GM10248 (cell line): ENCODE measurements around the gene BLTP1.
A peak's percentile ranks its signal among the peaks of the same experiment; 100 is the strongest.

Experiments
- CTCF ChIA-PET: fragments of 300-600 bp; sonication (Branson Sonifier 250); formaldehyde crosslinking; extraction: SDS; loops from one replicate; lab custom pipeline; 2021; ENCODE audit warnings: antibody characterized with exemption; lab: Yijun Ruan, JAX
- POLR2A ChIA-PET: fragments of 350-650 bp; sonication (Branson Sonifier 250); formaldehyde crosslinking; extraction: SDS; loops from one replicate; lab custom pipeline; 2020; ENCODE audit warnings: antibody characterized with exemption; lab: Yijun Ruan, JAX
- DNase-seq: peaks from one replicate; pipeline ENCODE4 v3.0.0; 2012; ENCODE audit errors: extremely low spot score
- TF ChIP-seq, protein P1 (sequence below): IDR thresholded peaks from 2 replicates; pipeline ENCODE4 v1.5.1; 2012; ENCODE audit warnings: mild to moderate bottlenecking, low read depth; ENCODE audit errors: extremely low read depth, missing control alignments, control extremely low read depth

Gene BLTP1

DNA sequence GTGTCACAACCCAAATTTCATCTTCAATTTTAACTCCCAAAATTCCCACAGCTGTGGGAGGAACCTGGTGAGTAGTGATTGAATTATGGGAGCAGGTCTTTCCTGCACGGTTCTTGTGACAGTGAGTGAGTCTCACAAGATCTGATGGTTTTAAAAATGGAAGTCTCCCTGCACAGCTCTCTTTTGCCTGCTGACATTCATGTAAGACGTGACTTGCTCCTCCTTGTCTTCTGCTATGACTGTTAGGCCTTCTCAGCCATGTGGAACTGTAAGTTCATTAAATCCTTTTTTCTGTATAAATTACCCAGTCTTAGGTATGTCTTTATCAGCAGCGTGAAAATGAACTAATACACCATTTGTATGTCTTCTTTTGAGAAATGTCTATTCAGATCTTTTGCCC lies 13.0 kb upstream of the BLTP1 start:
- ChIA-PET POLR2A (no interaction called here), CTCF (interaction anchor here (2.0 kb wide), 1 partner anchor 9 kb away, joined by 8 read pairs; no protein-coding TSS in a partner anchor)
- TF ChIP-seq, protein P1, sequence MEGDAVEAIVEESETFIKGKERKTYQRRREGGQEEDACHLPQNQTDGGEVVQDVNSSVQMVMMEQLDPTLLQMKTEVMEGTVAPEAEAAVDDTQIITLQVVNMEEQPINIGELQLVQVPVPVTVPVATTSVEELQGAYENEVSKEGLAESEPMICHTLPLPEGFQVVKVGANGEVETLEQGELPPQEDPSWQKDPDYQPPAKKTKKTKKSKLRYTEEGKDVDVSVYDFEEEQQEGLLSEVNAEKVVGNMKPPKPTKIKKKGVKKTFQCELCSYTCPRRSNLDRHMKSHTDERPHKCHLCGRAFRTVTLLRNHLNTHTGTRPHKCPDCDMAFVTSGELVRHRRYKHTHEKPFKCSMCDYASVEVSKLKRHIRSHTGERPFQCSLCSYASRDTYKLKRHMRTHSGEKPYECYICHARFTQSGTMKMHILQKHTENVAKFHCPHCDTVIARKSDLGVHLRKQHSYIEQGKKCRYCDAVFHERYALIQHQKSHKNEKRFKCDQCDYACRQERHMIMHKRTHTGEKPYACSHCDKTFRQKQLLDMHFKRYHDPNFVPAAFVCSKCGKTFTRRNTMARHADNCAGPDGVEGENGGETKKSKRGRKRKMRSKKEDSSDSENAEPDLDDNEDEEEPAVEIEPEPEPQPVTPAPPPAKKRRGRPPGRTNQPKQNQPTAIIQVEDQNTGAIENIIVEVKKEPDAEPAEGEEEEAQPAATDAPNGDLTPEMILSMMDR: no peak
- no peak for DNase-seq

DNA sequence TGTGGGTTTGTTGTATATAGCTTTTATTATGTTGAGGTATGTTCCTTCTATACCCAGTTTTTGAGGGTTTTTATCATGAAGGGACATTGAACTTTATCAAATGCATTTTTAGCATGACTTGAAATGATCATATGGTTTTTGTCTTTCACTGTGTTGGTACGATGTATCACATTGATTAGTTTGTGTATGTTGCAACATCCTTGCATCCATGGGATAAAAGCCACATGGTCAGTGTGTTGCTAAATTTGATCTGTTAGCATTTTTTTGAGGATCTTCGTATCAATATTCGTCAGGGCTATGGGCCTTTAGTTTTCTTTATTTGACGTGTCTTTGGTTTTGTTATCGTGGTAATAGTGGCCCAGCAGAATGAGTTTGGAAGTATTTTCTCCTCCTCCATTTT lies 11.3 kb upstream of the BLTP1 start:
- ChIA-PET CTCF (no interaction called here), POLR2A (no interaction called here)
- TF ChIP-seq, protein P1: no peak
- no peak for DNase-seq

DNA sequence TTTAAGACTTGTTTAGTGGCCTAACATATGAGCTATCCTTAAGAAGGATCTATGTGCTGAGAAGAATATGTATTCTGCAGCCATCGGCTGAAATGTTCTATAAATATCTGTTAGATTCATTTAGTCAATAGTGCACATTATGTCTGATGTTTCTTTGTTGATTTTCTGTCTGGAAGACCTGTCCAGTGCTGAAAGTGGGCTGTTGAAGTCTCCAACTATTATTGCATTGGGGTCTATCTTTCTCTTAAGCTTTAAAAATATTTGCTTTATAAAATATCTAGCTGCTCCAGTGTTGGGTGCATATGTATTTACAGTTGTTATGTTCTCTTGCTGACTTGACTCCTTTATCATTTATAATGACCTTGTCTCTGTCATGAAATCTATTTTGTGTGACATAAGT lies 9.4 kb upstream of the BLTP1 start:
- ChIA-PET POLR2A (no interaction called here), CTCF (interaction anchor here (1.1 kb wide), 1 partner anchor 12 kb away, joined by 3 read pairs; no protein-coding TSS in a partner anchor)
- no peak for DNase-seq
- TF ChIP-seq, protein P1: no peak

DNA sequence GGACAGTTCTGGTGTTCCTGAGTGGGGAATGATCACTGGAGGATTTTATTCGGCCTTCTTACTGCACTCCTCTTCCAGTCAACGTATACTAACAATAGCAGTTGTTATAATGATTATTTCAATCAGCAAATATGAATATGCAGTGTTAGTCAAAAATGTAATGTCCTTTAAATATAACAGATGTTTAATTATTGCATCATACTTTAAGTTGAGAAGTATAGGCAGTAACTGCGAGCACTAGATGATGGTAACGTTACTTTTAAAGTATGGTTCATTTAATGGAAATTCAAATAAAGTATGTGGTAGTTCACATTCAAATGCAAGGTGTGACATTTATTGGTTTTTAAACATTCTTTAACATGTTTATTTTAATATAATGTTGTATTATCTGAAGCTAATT lies 5.5 kb upstream of the BLTP1 start:
- ChIA-PET POLR2A (no interaction called here), CTCF (interaction anchor here (2.7 kb wide), 1 partner anchor 8 kb away, joined by 8 read pairs; no protein-coding TSS in a partner anchor)
- no peak for DNase-seq
- TF ChIP-seq, protein P1: no peak

DNA sequence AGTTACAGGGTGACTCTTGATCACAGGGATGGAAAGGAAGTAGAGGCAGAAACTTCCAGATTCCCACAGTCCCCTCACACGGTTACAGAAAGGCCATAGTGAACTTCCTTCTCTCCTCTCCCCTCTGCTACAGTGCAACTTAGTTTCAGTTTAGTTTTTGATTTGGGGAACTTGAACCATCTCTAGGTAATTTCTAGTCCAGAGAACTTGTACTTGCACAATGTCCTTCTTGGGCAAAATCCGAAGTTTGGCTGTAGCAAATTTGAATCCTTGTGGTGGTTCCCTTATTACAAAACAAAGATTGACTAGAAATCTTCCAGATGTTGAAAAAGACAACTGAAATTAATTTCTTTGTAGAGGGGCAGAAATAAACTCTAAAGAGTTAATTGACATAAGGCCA lies 1.2 kb upstream of the BLTP1 start:
- ChIA-PET POLR2A (no interaction called here), CTCF (interaction anchor here (1.5 kb wide), 1 partner anchor 391 kb away, joined by 3 read pairs; no protein-coding TSS in a partner anchor)
- DNase-seq: no peak
- TF ChIP-seq, protein P1: no peak

DNA sequence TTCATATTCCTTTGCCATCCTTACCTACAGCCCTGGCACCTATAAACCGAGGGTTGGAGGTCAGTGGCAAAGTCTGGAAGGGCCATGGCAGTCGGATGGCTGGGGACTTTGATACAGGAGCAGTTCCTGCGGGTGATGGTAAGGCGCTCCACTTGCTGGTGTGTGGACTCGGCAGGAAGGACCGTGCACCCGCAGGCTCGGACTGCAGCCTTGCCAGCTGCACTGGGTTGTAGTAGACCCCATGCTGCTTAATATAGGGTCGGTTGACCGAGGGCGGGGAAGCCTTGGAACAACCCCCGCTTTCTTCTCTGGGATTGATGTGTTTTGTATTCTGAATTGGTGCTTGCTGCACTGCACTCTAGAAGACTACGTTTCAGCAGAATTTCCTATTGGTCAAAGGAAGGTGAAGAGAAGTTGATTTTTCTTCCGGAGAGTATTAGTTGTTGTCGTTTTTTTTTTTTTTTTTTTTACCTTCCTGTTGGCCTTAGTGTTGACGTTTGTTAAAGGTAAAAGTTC lies 638 bp downstream of the BLTP1 start:
- TF ChIP-seq, protein P1: no peak
- peak; percentile 28 for DNase-seq
- CTCF ChIA-PET: no interaction called here
- POLR2A ChIA-PET: no interaction called here
